Glutamatergic neuron (in vitro differentiated cells): Measurements from ENCODE around the gene SLC9A8. TPM values are rescaled to one million over a fixed set of nuclear protein-coding genes. Genes with fewer than 3 reads are reported as not detected.
"Not testable (repeated sequence)": the region's sequence is repeated elsewhere in the genome, so short reads cannot be mapped to it uniquely, and the experiment has no call there.

Source experiments
- DNase-seq: peaks from one replicate; pipeline ENCODE4 v3.0.0; 2022
- H3K27ac Mint-ChIP-seq: one replicate; pipeline ENCODE4 v1.8.0; 2020; ENCODE audit warnings: mild to moderate bottlenecking, mixed read lengths, inconsistent platforms; ENCODE audit not compliant: unreplicated experiment
- H3K27me3 Mint-ChIP-seq: one replicate; pipeline ENCODE4 v1.8.0; 2020; ENCODE audit warnings: mild to moderate bottlenecking, moderate library complexity, mixed read lengths, inconsistent platforms; ENCODE audit not compliant: unreplicated experiment
- H3K36me3 Mint-ChIP-seq: one replicate; pipeline ENCODE4 v1.8.0; 2020; ENCODE audit warnings: mild to moderate bottlenecking, mixed read lengths, inconsistent platforms; ENCODE audit not compliant: unreplicated experiment
- H3K4me1 Mint-ChIP-seq: one replicate; pipeline ENCODE4 v1.8.0; 2020; ENCODE audit warnings: mild to moderate bottlenecking, low read depth, mixed read lengths, inconsistent platforms; ENCODE audit not compliant: unreplicated experiment
- H3K4me3 Mint-ChIP-seq: one replicate; pipeline ENCODE4 v1.8.0; 2020; ENCODE audit warnings: mild to moderate bottlenecking, mixed read lengths, inconsistent platforms; ENCODE audit not compliant: unreplicated experiment
- H3K9me3 Mint-ChIP-seq: one replicate; pipeline ENCODE4 v1.8.0; 2020; ENCODE audit warnings: mild to moderate bottlenecking, moderate library complexity, mixed read lengths, inconsistent platforms; ENCODE audit not compliant: unreplicated experiment
- total RNA-seq: library from RNA; stranded (reverse); fragmentation: NEBNext Ultra II Directional; extraction: Animal tissue kit (Norgen Biotek cat#: 25700); gene quantifications from one replicate; pipeline ENCODE4 v1.2.1, GENCODE V29; 2021; ENCODE audit not compliant: unreplicated experiment
- TF ChIP-seq, protein P1 (sequence below): fragments of 200-600 bp; sonication (generic); IDR thresholded peaks from one replicate; pipeline ENCODE4 v1.5.0; 2021; ENCODE audit not compliant: partially characterized antibody, unreplicated experiment

Gene SLC9A8
- total RNA-seq, 1 donor from 2014 or later: 10.6 TPM

DNA sequence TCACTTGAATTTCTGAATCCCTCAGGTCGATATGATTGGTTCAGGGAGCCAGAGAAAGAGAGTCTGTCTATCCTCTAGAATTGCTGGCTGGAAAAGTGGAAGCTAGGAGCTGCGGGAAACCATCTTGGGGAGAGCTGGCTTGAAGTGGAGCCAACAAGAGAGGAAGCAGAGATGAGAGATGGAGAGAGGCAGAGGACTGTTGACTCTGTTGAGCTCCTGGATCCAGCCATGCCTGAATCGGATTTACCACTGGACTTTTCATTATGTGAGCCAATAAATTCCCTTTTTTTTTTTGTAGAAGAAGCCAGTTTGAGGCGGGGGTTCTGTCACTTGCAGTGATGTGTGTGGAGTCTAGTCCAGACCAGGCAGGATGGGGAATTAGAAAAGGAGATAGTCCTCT is 13.9 kb upstream of the SLC9A8 start:
- Mint-ChIP-seq H3K27me3 (no peaks in the 10 kb centered on the region), H3K4me3 (no peak overlapping the region)

DNA sequence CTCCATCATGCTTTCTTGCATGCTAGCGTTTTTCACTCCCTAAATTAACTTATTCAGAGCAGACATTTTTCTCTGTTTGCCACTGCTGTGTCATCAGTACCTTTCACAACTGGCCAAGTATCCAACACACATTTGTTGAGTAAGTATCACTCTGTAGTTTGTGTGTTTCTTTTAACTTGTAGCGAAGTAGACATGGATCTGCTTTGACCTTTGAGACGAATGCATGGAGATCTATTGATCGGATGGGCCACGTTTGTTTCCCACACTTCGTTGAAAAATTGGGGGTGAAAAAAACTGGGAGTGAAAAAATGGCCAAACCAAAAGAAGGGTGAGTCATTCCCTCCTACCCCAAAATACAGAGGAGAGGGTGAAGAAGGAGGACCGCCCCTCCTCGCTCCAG is 12.9 kb upstream of the SLC9A8 start:
- H3K36me3 Mint-ChIP-seq: no peaks in the 10 kb centered on the region
- H3K9me3 Mint-ChIP-seq: no peaks in the 10 kb centered on the region
- H3K27ac Mint-ChIP-seq: no peak overlapping the region
- DNase-seq: no peak
- H3K4me3 Mint-ChIP-seq: no peak overlapping the region
- H3K27me3 Mint-ChIP-seq: no peaks in the 10 kb centered on the region
- no peaks in the 10 kb centered on the region for H3K4me1 Mint-ChIP-seq
- TF ChIP-seq, protein P1, sequence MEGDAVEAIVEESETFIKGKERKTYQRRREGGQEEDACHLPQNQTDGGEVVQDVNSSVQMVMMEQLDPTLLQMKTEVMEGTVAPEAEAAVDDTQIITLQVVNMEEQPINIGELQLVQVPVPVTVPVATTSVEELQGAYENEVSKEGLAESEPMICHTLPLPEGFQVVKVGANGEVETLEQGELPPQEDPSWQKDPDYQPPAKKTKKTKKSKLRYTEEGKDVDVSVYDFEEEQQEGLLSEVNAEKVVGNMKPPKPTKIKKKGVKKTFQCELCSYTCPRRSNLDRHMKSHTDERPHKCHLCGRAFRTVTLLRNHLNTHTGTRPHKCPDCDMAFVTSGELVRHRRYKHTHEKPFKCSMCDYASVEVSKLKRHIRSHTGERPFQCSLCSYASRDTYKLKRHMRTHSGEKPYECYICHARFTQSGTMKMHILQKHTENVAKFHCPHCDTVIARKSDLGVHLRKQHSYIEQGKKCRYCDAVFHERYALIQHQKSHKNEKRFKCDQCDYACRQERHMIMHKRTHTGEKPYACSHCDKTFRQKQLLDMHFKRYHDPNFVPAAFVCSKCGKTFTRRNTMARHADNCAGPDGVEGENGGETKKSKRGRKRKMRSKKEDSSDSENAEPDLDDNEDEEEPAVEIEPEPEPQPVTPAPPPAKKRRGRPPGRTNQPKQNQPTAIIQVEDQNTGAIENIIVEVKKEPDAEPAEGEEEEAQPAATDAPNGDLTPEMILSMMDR: no peak

More for the DNA sequence above, 13.9 kb upstream of the SLC9A8 start:
- Mint-ChIP-seq H3K27ac (no peak overlapping the region), H3K36me3 (no peaks in the 10 kb centered on the region), H3K4me1 (no peaks in the 10 kb centered on the region), H3K9me3 (no peaks in the 10 kb centered on the region)
- TF ChIP-seq, protein P1: no peak
- no peak for DNase-seq

DNA sequence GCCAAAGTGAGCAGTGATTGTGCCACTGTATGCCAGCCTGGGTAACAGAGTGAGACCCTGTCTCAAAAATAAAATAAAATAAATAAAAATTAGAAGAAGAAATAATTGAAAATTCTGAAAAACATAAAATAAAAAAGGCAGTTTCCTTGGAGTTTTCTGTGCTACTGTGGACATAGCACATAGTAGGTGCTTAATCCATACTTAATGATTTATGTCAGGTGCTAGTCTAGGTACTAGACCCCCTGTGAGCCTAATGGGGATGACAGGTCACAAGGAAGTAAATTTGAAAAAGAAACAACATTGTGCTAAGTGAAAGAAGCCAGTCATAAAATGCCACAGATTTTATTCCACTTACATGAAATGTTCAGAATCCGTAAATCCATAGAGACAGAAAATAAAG is 9.2 kb upstream of the SLC9A8 start:
- H3K9me3 Mint-ChIP-seq: no peaks in the 10 kb centered on the region
- H3K27ac Mint-ChIP-seq: no peak overlapping the region
- no peaks in the 10 kb centered on the region for H3K27me3 Mint-ChIP-seq
- H3K4me3 Mint-ChIP-seq: no peak overlapping the region
- no peak for DNase-seq
- H3K36me3 Mint-ChIP-seq: no peaks in the 10 kb centered on the region
- TF ChIP-seq, protein P1: no peak
- H3K4me1 Mint-ChIP-seq: no peaks in the 10 kb centered on the region

DNA sequence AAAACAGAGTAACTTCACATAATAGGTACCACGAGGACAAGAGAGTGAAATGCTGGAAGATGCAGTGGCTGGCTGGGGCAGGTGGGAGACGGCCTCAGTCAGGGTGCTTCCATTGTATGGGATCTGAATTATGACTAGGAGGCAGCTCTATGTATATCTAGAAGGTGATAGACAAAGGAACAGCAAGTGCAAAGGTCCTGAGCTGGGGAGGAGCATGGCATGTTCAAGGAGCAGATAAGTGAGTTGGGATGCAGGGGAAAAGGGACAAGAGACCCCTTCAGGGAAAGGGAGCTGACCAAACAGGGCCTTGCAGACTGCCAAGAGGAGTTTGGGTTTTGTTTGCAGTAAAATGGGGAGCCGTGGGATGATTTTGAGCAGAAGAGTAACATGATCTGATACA is 8.3 kb upstream of the SLC9A8 start:
- Mint-ChIP-seq H3K9me3 (no peaks in the 10 kb centered on the region), H3K4me3 (no peak overlapping the region), H3K4me1 (no peaks in the 10 kb centered on the region), H3K27ac (no peak overlapping the region), H3K36me3 (no peaks in the 10 kb centered on the region), H3K27me3 (no peaks in the 10 kb centered on the region)
- DNase-seq: no peak
- TF ChIP-seq, protein P1: no peak

DNA sequence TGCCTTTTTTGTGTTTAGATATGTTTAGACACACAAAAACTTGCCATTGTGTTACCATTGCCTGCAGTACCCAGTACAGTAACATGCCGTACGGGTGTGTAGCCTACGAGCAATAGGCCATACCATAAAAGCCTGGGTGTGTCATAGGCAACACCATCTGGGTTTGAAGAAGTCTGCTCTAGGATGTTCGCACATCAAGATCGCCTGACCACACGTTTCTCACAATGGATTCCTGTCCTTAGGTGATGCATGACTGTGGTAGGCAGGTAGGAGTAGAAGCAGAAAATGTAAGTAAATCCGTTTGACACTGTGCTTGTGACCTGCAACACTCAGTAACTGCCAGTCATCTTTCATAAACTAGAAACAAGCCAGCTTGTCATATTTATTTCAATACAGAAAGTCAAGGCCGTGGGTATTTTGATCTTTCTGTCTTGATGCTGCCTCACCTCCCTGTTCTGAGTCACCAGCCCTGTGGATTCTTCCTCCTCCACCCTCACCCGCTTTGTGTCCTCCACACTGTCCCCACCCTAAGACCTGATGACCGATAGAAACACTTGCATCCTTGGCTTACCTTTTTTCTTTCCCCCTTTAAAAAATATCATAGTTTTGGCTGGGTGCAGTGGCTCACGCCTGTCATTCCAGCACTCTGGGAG is 7.3 kb upstream of the SLC9A8 start:
- not testable (repeated sequence) for DNase-seq, H3K36me3 Mint-ChIP-seq

DNA sequence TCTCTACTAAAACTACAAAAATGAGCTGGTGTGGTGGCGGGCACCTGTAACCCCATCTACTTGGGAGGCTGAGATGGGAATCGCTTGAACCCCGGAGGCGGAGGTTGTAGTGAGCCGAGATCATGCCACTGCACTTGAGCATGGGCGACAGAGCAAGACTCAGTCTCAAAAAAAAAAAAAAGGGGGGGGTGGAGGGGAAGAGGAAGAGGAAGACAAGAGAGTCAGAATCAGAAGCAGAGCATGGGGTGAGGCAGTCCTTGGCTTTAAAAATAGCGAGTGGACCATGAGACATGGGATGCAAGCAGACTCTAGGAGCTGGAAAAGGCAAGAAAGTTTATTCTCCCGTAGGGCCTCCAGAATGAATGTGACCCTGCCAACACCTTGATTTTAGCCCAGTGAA is 3.9 kb upstream of the SLC9A8 start:
- Mint-ChIP-seq H3K27me3 (peaks cover 7% of the 10 kb centered on the region), H3K9me3 (peaks cover 5% of the 10 kb centered on the region), H3K4me1 (peaks cover 9% of the 10 kb centered on the region), H3K27ac (no peak overlapping the region), H3K36me3 (peaks cover 4% of the 10 kb centered on the region), H3K4me3 (no peak overlapping the region)
- DNase-seq: no peak
- TF ChIP-seq, protein P1: no peak

More for the DNA sequence above, 7.3 kb upstream of the SLC9A8 start:
- H3K27me3 Mint-ChIP-seq, H3K4me1 Mint-ChIP-seq, H3K9me3 Mint-ChIP-seq, H3K27ac Mint-ChIP-seq, H3K4me3 Mint-ChIP-seq: not testable (repeated sequence)
